SK-N-SH treated with all-trans-retinoic acid at 6 μM for 48 hours (cell line): Measurements from ENCODE around the gene OBP2A.

Experiments
- ATAC-seq: fragments of 200-7000 bp; cut with Tn5 transposase; 3 replicates; pipeline ENCODE4 v1.9.1; 2020; ENCODE audit warnings: mild to moderate bottlenecking, moderate library complexity
- ESRRG ChIP-seq: fragments of 250-450 bp; sonication (Bioruptor Pico); IDR thresholded peaks from 2 replicates; pipeline ENCODE4 v1.6.1; 2021; ENCODE audit warnings: mild to moderate bottlenecking
- GLIS3 ChIP-seq: fragments of 250-450 bp; sonication (Bioruptor Pico); IDR thresholded peaks from 2 replicates; pipeline ENCODE4 v1.5.0; 2020; ENCODE audit warnings: mild to moderate bottlenecking, moderate library complexity
- RARB ChIP-seq: fragments of 250-450 bp; sonication (Bioruptor Pico); IDR thresholded peaks from 2 replicates; pipeline ENCODE4 v1.8.0; 2021; ENCODE audit warnings: mild to moderate bottlenecking, moderate library complexity
- TOX ChIP-seq: fragments of 250-450 bp; sonication (Bioruptor Pico); IDR thresholded peaks from 2 replicates; pipeline ENCODE4 v1.8.0; 2021; ENCODE audit warnings: mild to moderate bottlenecking, moderate library complexity, borderline replicate concordance
- ZC3H10 ChIP-seq: fragments of 250-450 bp; sonication (Bioruptor Pico); IDR thresholded peaks from 2 replicates; pipeline ENCODE4 v1.5.1; 2021; ENCODE audit warnings: mild to moderate bottlenecking, moderate library complexity
- ZNF70 ChIP-seq: fragments of 450-650 bp; formaldehyde crosslinking; IDR thresholded peaks from 2 replicates; pipeline ENCODE4 v1.5.0; 2020; ENCODE audit warnings: mild to moderate bottlenecking, moderate library complexity

The OBP2A gene

GRCh38 chr9:135592625-135593024, 46.7 kb downstream of the OBP2A start (continued):
- TF ChIP-seq ESRRG (CRISPR knock-in tag) (no peak), TOX (no peak), GLIS3 (no peak)

GRCh38 chr9:135596211-135596610, 50.3 kb downstream of the OBP2A start:
- ATAC-seq: no peak
- TF ChIP-seq ZNF70 (CRISPR knock-in tag) (no peak), ZC3H10 (CRISPR knock-in tag) (no peak), RARB (CRISPR knock-in tag) (no peak)
- TF ChIP-seq, all 23 proteins: peak for 0
